B cell (primary cell): ENCODE measurements around the gene KLHL34. TPM values are rescaled to one million over a fixed set of nuclear protein-coding genes. Genes with fewer than 3 reads are reported as not detected.

ENCODE experiments used
- ATAC-seq: fragments of 200-7000 bp; cut with Tn5 transposase; one replicate; pipeline ENCODE4 v1.10.0; 2021; ENCODE audit warnings: low read depth, mild to moderate bottlenecking, moderate number of reproducible peaks, moderate library complexity
- CTCF ChIA-PET: fragments of 350-600 bp; sonication (Branson Sonifier 250); formaldehyde crosslinking; loops from one replicate; lab custom pipeline; 2021; ENCODE audit warnings: antibody characterized with exemption, inconsistent platforms; lab: Charles Lee
- POLR2A ChIA-PET: fragments of 350-600 bp; sonication (Branson Sonifier 250); formaldehyde crosslinking; loops from one replicate; lab custom pipeline; 2021; ENCODE audit warnings: antibody characterized with exemption; lab: Charles Lee
- DNase-seq: peaks from one replicate; pipeline ENCODE4 v3.0.0; 2013
- H2AFZ ChIP-seq: 2 replicates; pipeline ENCODE4 v1.6.1; 2012; ENCODE audit warnings: mild to moderate bottlenecking, low read depth, low read length; ENCODE audit not compliant: insufficient read depth, poor library complexity, severe bottlenecking
- H3K27ac ChIP-seq, 2 donors: 1 replicate in 1 of 2; 2 replicates in 1 of 2; pipeline ENCODE4 v1.5.1; 2012 to 2013; ENCODE audit warnings: low read length in 2 of 2, mild to moderate bottlenecking in 2 of 2, moderate library complexity in 1 of 2
- H3K27me3 ChIP-seq, 4 experiments: fragments of 200-600 bp in 1 of 4; sonication (generic) in 1 of 4; replicated peaks in 1 of 4; 1 replicate in 2 of 4; 2 replicates in 2 of 4; pipeline versions ENCODE4 v1.6.1 to v1.7.0; 2013 to 2016; ENCODE audit warnings: low read length in 3 of 4, mild to moderate bottlenecking in 2 of 4, mixed read lengths in 1 of 4, moderate library complexity in 1 of 4; ENCODE audit not compliant: insufficient read depth in 4 of 4, control insufficient read depth in 3 of 4; ENCODE audit errors: control extremely low read depth in 1 of 4
- H3K36me3 ChIP-seq, 2 experiments: replicated peaks in 1 of 2; 1 replicate in 1 of 2; 2 replicates in 1 of 2; pipeline versions ENCODE4 v1.6.1 to v1.7.1; 2013; ENCODE audit warnings: low read length in 1 of 2; ENCODE audit not compliant: insufficient read depth in 2 of 2, control insufficient read depth in 1 of 2; ENCODE audit errors: control extremely low read depth in 1 of 2, extremely low read depth in 1 of 2
- H3K4me1 ChIP-seq, 2 donors: fragments of 200-600 bp in 1 of 2; sonication (generic) in 1 of 2; 1 replicate in 1 of 2; 2 replicates in 1 of 2; pipeline versions ENCODE4 v1.5.1 to v1.6.1; 2013 to 2017; ENCODE audit warnings: low read length in 2 of 2; ENCODE audit not compliant: control insufficient read depth in 2 of 2, insufficient read depth in 2 of 2
- H3K4me2 ChIP-seq: replicated peaks from 2 replicates; pipeline ENCODE3; 2012; ENCODE audit warnings: mild to moderate bottlenecking, low read depth, low read length; ENCODE audit not compliant: poor library complexity, severe bottlenecking
- H3K4me3 ChIP-seq, 5 experiments: fragments of 200-600 bp in 1 of 5; sonication (generic) in 1 of 5; 1 replicate in 3 of 5; 2 replicates in 2 of 5; pipeline versions ENCODE4 v1.5.1 to v1.7.0; 2011 to 2016; ENCODE audit warnings: low read length in 4 of 5, mild to moderate bottlenecking in 4 of 5, low read depth in 2 of 5, control low read depth in 1 of 5, moderate library complexity in 1 of 5; ENCODE audit not compliant: insufficient read depth in 1 of 5; ENCODE audit errors: control extremely low read depth in 1 of 5, extremely low read depth in 1 of 5
- H3K79me2 ChIP-seq: fragments of 200-600 bp; sonication (generic); one replicate; pipeline ENCODE4 v1.6.0; 2016; ENCODE audit warnings: low read length; ENCODE audit not compliant: control insufficient read depth, insufficient read depth
- H3K9ac ChIP-seq: fragments of 200-600 bp; sonication (generic); 2 replicates; pipeline ENCODE4 v1.6.1; 2017; ENCODE audit warnings: mild to moderate bottlenecking, low read length, moderate library complexity
- H3K9me3 ChIP-seq, 3 donors: one replicate each; pipeline versions ENCODE4 v1.6.1 to v1.7.1; 2013; ENCODE audit warnings: low read length in 2 of 3; ENCODE audit not compliant: control insufficient read depth in 2 of 3, insufficient read depth in 1 of 3; ENCODE audit errors: control extremely low read depth in 1 of 3
- H4K20me1 ChIP-seq: 2 replicates; pipeline ENCODE4 v1.6.0; 2012; ENCODE audit warnings: mild to moderate bottlenecking, low read length; ENCODE audit not compliant: insufficient read depth, control insufficient read depth, poor library complexity, severe bottlenecking
- H3K27ac Mint-ChIP-seq: one replicate; pipeline ENCODE4 v1.8.0; 2021; ENCODE audit warnings: mixed read lengths
- H3K27me3 Mint-ChIP-seq: one replicate; pipeline ENCODE4 v1.8.0; 2021; ENCODE audit warnings: mixed read lengths
- H3K4me1 Mint-ChIP-seq: one replicate; pipeline ENCODE4 v1.8.0; 2021; ENCODE audit warnings: mixed read lengths
- H3K4me3 Mint-ChIP-seq: one replicate; pipeline ENCODE4 v1.8.0; 2021; ENCODE audit warnings: mixed read lengths
- H3K9me3 Mint-ChIP-seq: one replicate; pipeline ENCODE4 v1.8.0; 2022; ENCODE audit warnings: mixed read lengths; ENCODE audit not compliant: insufficient read depth
- EZH2 ChIP-seq: IDR thresholded peaks from 2 replicates; pipeline ENCODE4 v1.6.1; 2012; ENCODE audit warnings: borderline replicate concordance, low read depth, mild to moderate bottlenecking, moderate library complexity, low read length; ENCODE audit not compliant: insufficient read depth, poor library complexity, severe bottlenecking
- WGBS: methylation state at CpG from one replicate; pipeline ENCODE4 v1.1.5; 2013; ENCODE audit warnings: missing lambda C conversion rate; ENCODE audit not compliant: insufficient coverage; 5-methylcytosine and 5-hydroxymethylcytosine counted together
- intact Hi-C: fragments of 100-400 bp; cut with micrococcal nuclease; formaldehyde crosslinking; loops from one replicate; pipeline ENCODE4 v1.10.0; 2022
- polyA plus RNA-seq: library from polyadenylated mRNA; depleted of rRNA; stranded (reverse); fragments of >200 nt; gene quantifications from 2 replicates; pipeline ENCODE4 v1.2.3, GENCODE V29; 2012
- total RNA-seq, 2 donors: library from RNA; stranded (reverse); fragments of 120-200 nt in 1 of 2; gene quantifications; 1 replicate in 1 of 2; 2 replicates in 1 of 2; pipeline versions ENCODE4 v1.2.3 to v1.2.4, GENCODE V29; 2013 to 2022
- TF ChIP-seq, protein P1 (sequence below): fragments of 200-600 bp; IDR thresholded peaks from one replicate; pipeline ENCODE4 v1.8.0; 2022; ENCODE audit warnings: antibody characterized with exemption, mild to moderate bottlenecking

The KLHL34 gene
- total and polyA plus RNA-seq, 2 donors (not counting 1 experiment from before 2014, with no cell fraction given): 0.59 TPM; not detected in 1

DNA sequence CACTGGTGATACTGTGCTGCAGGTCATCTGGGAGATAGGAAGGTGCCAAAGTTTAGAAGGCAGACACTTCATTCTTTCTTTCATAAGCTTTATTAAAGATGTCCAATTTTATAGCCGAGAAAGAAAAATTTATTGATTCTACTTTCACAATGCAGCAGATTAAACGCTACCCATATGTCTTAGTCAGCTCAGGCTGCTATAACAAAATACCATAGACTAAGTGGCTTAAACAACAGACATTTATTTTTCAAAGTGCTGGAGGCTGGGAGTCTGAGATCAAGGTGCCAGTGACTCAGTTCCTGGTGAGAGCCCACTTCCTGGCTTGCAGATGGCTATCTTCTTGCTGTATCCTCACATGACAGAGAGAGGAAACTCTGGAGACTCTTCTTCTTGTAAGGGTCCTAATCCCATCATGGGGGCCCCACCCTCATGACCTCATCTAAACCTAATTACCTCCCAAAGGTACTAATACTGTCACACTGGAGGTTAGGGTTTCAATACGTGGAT is 33.4 kb upstream of the KLHL34 start:
- no peak for DNase-seq
- Histone ChIP-seq H3K27ac (no peak overlapping the region), H3K79me2 (no peaks in the 10 kb centered on the region), H4K20me1 (no peaks in the 10 kb centered on the region), H3K4me2 (no peak overlapping the region), H3K9me3 (no peaks in the 10 kb centered on the region), H3K4me3 (no peak overlapping the region), H3K4me1 (no peaks in the 10 kb centered on the region), H3K36me3 (no peaks in the 10 kb centered on the region), H3K27me3 (no peaks in the 10 kb centered on the region), H3K9ac (no peak overlapping the region), H2AFZ (no peak overlapping the region)
- Mint-ChIP-seq H3K4me3 (no peak overlapping the region), H3K27ac (no peak overlapping the region), H3K4me1 (no peaks in the 10 kb centered on the region), H3K27me3 (no peaks in the 10 kb centered on the region), H3K9me3 (no peaks in the 10 kb centered on the region)
- POLR2A ChIA-PET: no interaction called here
- ATAC-seq: no peak
- CTCF ChIA-PET: no interaction called here
- intact Hi-C loops: no loop called here
- TF ChIP-seq, protein P1, sequence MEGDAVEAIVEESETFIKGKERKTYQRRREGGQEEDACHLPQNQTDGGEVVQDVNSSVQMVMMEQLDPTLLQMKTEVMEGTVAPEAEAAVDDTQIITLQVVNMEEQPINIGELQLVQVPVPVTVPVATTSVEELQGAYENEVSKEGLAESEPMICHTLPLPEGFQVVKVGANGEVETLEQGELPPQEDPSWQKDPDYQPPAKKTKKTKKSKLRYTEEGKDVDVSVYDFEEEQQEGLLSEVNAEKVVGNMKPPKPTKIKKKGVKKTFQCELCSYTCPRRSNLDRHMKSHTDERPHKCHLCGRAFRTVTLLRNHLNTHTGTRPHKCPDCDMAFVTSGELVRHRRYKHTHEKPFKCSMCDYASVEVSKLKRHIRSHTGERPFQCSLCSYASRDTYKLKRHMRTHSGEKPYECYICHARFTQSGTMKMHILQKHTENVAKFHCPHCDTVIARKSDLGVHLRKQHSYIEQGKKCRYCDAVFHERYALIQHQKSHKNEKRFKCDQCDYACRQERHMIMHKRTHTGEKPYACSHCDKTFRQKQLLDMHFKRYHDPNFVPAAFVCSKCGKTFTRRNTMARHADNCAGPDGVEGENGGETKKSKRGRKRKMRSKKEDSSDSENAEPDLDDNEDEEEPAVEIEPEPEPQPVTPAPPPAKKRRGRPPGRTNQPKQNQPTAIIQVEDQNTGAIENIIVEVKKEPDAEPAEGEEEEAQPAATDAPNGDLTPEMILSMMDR: no peak
- no peak for TF ChIP-seq EZH2
- no CpG with 5 or more reads among the region's 3 CpGs for WGBS

DNA sequence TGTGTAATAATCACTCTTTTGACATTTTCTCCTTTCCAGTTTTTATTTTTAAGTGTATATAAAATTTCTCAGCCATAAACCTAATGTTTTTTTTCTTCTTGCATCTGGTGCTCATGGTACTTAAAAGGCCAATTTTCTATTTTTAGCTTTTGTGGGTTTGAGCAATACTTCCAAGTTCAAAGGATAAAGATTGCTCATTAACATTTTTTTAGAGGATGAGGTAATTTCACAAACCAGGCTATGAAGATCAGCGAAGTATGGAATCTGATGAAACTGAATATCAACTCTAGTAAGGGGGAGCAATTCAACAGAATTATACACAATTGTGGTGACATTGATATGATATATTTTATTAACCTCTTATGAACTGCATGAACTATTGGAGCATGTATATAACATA is 25.8 kb upstream of the KLHL34 start:
- TF ChIP-seq, protein P1: no peak
- no peak for TF ChIP-seq EZH2
- no peaks in the 10 kb centered on the region for H3K9me3 Mint-ChIP-seq
- H3K27ac Mint-ChIP-seq: no peak overlapping the region
- no peaks in the 10 kb centered on the region for H3K4me1 ChIP-seq
- DNase-seq (no peak), ATAC-seq (no peak)
- no peak overlapping the region for H3K4me3 ChIP-seq
- no peaks in the 10 kb centered on the region for H3K79me2 ChIP-seq
- no peak overlapping the region for H2AFZ ChIP-seq
- H3K36me3 ChIP-seq: no peaks in the 10 kb centered on the region
- H3K27me3 Mint-ChIP-seq: no peaks in the 10 kb centered on the region
- no peak overlapping the region for H3K27ac ChIP-seq
- no peak overlapping the region for H3K9ac ChIP-seq
- no CpG with 5 or more reads among the region's 1 CpG for WGBS
- H3K27me3 ChIP-seq: no peaks in the 10 kb centered on the region
- H3K4me3 Mint-ChIP-seq: no peak overlapping the region
- H3K9me3 ChIP-seq: no peaks in the 10 kb centered on the region
- no peak overlapping the region for H3K4me2 ChIP-seq
- no peaks in the 10 kb centered on the region for H3K4me1 Mint-ChIP-seq
- ChIA-PET CTCF (no interaction called here), POLR2A (no interaction called here)
- intact Hi-C loops: no loop called here
- H4K20me1 ChIP-seq: no peaks in the 10 kb centered on the region
